ENCODE data around the gene AOPEP.
"Not testable (repeated sequence)": the region's sequence is repeated elsewhere in the genome, so short reads cannot be mapped to it uniquely, and the experiment has no call there.

AOPEP gene

DNA sequence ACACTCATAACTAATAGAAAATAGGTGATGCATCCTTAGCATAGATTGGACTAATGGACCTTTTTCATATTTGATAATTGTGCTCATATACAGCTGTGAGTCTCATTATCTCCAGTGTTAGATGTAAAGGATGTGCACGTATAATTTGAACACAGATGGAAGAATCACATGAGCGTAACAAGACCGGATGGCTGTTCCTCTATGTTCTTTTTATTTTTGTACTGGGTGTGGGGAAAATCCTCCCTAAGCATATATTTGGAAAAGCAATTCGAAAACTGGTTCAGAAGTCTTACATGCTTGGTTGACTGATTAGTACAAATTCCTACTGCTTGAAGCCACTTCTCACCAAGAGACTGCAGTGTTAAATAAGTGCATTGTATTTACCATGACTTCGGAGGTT is 230.2 kb downstream of the AOPEP start:
- DNase-seq (ENCODE audit: low read depth in 2 of 2): no peak

DNA sequence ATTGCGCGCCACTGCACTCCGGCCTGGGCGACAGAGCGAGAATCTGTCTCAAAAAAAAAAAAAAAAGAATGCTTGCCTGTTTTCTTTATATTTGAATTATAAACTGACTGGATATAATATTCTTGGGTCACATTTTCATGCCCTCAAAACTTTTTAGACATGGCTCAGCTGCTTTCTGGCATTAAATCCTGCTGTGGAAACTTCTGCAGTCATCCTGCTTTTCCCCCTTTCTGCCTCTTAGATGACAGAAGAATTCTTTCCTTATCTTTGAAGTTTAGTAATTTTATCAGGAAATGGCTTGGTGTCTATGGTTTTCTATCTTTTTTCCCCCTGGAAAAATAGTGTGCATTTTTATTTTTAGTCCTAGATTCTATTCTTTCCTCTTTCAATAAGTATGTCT is 234.5 kb downstream of the AOPEP start:
- no peak for DNase-seq (ENCODE audit: low read depth in 2 of 2)

DNA sequence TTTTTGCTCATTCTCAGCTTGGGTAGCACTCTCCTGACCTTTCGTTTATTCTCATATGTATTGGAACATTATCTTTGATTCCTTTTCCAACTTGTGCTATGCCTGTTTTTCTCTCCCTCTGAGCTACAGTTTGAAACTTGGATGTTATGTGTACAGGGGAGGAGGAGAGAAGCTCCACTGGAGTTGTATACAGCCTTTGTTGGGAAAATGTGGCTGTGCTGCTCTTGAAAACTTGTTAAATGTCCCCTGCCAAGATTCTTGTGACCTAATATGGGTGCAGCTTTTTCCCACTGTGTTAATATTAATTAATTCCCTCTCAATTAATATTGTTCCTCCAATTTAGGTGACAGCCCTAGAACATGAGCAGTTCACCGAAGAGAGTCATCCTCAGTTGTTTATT is 235.4 kb downstream of the AOPEP start:
- DNase-seq (ENCODE audit: low read depth in 2 of 2): no peak

DNA sequence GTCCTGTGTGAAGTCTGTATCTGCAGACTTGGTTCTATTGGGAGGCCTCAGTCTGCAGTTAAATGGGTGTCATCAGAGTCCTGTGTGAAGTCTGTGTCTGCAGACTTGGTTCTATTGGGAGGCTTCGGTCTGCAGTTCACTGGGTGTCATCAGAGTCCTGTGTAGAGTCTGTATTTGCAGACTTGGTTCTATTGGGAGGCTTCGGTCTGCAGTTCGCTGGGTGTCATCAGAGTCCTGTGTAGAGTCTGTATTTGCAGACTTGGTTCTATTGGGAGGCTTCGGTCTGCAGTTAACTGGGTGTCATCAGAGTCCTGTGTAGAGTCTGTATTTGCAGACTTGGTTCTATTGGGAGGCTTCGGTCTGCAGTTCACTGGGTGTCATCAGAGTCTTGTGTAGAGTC is 239.1 kb downstream of the AOPEP start:
- not testable (repeated sequence) for DNase-seq (ENCODE audit: low read depth in 2 of 2)

DNA sequence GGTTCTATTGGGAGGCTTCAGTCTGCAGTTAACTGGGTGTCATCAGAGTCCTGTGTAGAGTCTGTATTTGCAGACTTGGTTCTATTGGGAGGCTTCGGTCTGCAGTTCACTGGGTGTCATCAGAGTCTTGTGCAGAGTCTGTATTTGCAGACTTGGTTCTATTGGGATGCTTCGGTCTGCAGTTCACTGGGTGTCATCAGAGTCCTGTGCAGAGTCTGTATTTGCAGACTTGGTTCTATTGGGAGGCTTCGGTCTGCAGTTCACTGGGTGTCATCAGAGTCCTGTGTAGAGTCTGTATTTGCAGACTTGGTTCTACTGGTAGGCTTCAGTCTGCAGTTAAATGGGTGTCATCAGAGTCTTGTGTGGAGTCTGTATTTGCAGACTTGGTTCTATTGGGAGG is 239.5 kb downstream of the AOPEP start:
- DNase-seq (ENCODE audit: low read depth in 2 of 2): not testable (repeated sequence)

DNA sequence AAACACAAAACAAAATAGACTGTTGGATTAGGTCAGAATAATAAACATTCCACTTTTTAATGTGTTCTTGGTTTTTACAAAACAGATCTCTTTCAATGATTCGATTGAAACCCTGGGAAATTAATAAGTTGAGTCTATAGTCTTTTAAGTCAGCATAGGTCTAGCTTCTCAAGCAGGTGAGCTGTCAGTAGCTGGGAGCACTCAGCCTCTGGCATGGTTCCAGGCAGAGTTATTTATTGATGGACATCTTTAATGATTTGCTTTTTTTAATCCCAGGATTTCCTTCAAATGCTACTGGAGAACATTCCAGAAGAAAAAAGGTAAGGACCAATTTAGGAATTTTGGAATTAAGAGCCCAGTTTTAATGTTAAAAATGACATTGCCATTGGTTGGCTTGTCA is 241.0 kb downstream of the AOPEP start:
- DNase-seq (ENCODE audit: low read depth in 2 of 2): no peak

DNA sequence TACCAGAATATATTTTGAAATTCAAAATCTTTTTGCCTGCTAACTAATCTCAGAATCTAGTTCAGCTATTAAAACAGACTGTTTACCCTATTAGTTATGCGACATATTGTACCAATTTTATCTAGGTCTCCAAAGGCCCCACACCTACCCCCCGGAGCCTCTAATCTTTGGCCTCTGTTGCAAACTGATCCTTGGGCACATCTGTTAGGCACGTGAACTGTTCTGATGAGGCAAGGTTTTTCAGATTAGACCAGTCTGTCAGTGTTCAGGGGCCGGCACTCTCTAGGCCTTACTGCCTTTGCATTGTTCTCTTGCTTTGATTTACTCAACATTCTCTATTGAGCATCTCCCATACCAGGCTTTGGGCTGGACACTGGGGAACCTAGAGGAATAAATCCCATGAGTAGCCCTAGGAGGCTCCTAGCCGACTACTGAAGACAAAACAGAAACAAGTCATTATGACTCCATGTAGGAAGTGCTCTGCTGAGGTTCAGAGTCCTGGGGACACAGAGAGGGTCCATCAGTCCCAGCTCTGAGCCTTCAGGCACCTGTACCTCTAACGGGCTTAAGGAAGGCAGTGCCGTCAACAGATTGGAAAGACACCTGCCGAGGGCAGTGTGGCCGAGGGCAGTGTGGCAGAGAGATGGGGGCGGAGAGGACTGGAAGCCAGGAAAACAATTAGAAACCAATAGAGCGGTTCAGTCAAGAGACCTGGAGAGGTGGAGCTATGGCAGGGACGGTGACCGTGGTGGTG is 245.1 kb downstream of the AOPEP start:
- no peak for DNase-seq (ENCODE audit: low read depth in 2 of 2)

DNA sequence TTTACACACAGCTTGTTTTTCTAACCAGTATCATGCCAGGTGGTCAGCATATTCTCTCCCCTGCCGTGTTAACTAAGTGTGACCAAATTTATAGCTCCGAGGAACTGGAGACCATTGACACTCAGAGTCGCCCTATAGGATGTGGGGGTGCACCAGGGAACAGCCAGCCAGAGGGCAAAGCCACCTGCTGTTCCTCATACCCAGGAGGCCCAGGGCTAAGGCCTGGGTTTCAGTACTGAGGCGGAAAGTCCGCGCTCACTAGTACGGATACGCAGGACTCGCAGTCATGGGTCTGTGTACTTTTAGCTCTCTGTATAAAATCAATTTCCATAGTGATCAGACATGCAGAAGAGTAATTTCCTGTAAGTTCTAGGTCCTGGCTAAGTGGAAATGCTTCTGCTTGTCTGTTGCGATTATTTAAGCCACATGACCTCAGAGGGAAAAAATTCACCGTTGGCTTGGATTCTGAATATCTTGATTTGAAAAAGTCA is 247.0 kb downstream of the AOPEP start:
- DNase-seq (ENCODE audit: low read depth in 2 of 2): no peak

DNA sequence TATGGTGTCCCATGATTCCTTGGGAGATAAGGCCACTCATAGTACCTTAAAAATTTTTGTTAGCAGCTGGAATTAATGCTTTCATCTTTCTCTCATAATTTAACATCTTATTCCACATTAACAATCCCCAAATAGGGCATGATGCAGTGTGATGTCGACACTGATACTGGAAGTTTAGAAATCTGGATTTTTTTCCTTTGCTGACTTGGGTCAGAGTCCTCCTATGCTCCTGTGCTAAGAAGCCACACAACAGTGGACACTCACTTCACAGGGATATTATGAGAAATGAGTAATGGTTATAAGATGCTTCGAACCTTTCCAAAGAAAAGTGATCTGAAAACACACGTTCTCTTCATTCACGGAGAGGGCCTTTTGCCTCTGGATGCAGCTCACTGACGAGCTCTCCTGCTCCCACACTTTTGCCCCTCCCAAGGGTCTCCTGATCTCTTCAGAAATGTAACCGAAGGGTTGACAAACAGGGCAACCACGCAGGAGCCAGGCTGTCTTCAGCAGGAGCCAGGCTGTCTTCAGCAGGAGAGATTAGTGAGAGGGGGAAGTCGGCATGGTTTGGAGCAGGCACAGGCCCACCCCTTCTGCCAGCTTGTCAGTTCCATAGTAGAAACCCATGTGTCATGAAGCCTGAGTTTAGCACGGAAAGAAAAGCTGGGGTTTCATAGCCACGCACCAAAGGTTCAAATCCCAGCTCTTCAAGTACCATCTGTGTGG is 247.8 kb downstream of the AOPEP start:
- no peak for DNase-seq (ENCODE audit: low read depth in 2 of 2)

DNA sequence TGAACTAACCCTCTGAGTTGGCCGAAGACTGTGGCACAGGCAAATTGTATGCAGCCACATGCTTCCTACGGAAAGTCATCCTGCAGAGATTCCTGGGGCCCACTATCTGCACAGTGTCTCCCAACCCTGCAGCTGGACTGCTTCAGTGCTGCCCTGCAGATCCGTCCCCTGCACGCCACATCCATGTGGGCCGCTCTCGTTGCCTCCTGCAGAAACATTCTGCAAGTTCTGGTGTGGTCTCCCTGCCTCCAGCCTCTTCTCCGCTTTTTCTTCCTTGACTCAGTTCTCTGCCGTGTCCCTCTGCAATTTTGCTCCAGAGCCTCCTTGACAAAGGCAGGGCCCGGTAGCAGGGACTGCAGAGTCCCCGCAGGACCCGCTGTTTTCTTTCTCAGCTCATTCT is 249.0 kb downstream of the AOPEP start:
- no peak for DNase-seq (ENCODE audit: low read depth in 2 of 2)

DNA sequence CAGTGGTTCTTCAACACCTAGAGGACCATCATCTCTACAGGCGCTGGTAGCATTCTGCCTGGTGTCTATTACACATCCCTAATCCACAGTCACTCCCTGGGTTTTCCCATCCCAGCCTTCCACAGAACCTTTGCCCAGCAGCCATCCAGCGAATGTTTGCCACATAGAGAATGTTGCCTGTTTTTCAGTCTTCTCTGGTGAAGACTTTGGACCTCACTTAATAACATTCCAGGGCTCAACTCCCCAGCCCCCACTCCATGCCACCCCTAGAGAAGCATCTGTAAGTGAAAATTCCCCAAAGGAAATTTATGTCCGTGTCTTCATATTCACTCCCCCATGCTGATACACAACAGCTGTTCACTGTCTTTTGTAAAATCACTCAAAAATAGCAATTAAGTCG is 249.6 kb downstream of the AOPEP start:
- DNase-seq (ENCODE audit: low read depth in 2 of 2): no peak

DNA sequence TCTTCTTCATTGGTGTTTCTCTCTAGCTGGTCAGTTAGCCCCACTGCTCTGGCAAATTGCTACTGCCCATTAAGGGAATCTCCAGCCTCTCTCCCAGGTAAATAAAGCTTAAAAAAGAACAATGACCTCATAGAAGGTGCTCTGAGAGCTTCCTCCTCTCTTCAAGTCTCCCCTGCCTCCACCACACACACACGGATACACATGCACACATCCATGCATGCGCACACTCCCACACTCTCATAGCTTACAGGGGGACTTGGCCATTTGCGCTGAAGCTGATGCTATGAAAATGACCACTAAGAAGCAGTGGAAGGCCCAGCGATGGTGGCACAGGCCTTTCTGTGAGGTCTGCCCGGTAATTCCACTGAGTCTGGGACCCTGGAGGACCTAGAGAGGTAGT is 250.9 kb downstream of the AOPEP start:
- DNase-seq (ENCODE audit: low read depth in 2 of 2): no peak

DNA sequence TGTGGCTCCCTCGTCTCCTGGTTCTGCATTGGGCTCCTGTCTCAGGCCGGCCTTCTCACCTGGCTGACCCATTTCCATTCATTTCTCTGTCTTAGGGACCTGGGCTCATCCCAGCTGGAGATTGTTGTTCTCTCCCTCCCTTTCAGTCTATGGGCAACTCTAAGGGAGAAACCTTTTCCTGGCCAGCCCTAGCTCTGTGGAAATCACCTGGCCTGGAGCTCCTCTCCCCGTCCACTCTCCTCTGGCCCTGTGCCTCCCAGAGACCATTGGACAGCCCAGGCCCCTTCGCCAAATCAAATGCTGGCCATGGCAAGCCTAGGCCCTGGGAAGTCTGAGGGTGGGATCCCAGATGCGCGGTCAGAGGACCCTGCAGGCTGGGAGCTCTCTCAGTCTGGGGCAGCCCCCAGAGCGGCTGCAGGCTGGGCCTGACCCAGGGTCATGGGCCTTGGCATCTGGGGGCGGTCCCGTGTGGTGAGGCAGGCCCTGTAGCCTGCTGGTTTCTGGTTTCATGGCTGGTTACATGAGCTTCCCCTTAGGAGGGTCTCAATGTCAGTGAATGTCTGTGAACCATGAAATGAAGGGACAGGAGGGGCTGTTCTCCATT is 253.5 kb downstream of the AOPEP start:
- no peak for DNase-seq (ENCODE audit: low read depth in 2 of 2)

DNA sequence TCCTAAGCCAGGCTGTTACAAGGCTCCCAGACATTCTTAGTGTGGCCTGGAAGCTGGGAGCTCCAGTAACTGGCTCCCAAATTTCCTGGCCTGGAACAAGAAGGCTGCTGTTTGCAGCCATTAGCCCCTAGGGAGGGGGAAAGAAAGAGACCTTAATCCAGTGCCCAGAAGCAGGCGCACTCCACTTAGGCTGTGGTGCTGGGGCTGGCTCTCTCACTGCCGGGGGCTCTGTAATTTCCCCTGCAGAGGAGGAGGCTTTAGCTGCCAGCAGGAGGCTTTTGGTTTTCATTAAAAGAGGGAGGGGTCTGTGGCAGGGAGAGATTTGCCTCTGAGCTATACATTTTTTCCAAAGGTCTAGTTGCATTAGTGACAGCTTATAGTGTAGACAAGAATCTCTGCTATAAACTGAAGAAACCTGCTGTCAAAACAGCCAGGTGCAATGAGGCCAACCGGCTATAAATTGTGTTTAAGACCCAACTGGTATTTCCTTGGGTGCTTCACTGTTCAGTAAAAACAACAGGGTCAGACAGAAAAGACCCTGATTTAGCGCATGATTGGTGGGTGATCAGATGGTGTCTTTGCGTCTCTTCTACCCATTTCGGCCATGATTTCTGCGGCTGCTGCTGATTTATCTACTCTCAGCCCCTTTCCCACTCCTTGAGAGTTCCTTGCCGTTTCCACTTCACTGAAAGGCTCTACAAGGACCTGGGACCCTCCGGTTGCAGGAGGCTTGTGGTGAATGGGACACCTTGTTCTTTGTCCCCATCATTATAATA is 254.6 kb downstream of the AOPEP start:
- DNase-seq (ENCODE audit: low read depth in 2 of 2): no peak

DNA sequence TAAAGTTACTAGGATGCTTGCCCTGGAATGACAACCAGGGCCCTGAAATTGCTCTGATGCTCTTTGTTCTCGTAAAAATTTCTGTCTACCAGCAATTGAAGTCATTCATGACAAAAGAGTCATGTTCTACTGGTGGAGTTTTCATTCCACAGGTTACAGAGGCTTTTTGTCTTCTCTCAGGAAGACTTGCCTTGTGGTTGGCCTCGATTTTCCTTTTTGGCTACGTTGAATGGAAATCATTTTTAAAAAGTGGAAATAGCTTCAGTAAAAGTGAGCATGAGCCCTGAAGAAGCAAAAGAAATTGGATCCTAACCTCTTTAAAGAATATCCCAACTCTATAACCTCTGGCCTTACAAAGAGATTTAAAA is 255.2 kb downstream of the AOPEP start:
- no peak for DNase-seq (ENCODE audit: low read depth in 2 of 2)

DNA sequence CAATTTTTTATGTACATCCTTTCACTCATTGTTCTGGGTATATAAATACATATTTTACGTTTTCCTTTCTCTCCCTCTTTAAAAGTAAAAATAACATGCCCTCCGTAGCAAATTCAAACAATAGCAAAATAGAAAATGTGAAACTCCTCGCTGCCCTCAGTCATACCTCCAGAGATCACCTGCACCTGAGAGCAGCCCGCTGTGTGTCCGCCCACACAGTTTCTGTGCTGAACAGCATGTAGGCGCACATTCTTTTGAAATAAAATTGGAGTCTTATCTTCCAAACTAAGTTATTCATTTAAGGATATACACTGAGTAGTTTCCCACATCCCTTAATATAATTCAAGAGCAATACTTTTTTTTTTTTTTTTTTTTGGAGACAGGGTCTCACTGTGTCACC is 255.7 kb downstream of the AOPEP start:
- no peak for DNase-seq (ENCODE audit: low read depth in 2 of 2)

DNA sequence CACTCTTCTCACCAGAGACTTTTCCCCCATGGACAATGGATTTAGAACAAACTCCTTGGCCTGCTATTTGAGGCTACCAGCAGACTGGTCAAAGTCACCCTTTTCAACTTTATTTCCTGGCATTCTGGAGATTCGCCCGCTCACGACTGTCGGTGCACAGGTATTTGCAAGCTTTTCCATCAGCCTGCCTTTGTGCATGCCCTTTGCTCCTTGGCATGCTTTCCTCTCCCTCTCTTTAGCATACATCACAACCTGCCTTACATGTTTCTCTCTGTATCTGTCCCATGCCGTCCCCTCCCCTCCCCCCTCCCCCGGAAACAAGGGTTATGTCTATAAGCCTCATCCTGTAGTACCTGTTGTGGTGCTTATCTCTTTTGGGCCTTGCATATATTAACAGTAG is 257.1 kb downstream of the AOPEP start:
- no peak for DNase-seq (ENCODE audit: low read depth in 2 of 2)

DNA sequence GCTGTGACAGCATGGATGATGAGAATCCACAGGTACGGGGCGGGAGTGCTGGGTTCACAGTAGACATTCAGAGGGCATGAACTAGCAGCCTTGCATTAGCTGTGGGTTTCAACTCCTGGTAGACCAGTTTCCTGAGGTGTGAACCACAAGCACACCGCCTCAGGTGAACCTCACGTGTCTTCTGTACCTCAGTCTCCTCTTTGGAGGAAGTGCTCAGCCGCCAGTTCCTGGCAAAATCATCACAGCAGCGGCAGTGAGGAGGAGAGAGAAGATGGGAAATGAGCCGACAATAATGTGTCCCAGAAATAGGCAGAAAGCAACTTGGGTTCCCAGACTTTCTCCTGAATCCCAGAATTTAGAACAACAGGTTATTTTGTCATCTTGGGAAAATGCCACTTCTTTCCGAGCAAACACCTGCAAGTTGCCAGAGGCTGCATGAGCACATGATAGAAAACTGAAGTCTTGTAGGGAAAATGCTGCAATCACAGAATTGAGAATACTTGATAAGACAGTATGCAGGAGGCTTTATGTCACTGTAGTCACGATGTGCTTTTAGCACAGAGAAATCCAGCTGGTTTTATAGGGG is 258.5 kb downstream of the AOPEP start:
- DNase-seq (ENCODE audit: low read depth in 2 of 2): no peak

DNA sequence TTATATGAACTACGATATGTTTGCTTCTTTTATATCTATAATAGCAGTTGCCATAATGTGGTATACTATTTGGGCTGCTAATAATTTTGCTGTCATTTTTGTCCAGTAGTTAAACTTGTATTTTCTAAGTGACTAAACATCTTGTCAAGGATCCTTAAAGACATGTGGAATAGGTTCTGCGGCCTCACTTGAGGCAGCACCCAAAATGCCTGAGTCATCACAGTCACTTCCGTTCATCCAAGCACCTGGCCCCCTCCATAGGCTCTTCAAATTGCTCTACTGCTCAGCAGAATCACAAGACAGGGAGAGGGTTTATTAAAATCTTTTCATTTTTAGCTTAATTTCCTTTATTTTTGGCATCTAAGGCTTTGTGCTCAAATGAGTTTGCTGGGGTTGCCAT is 259.1 kb downstream of the AOPEP start:
- no peak for DNase-seq (ENCODE audit: low read depth in 2 of 2)

DNA sequence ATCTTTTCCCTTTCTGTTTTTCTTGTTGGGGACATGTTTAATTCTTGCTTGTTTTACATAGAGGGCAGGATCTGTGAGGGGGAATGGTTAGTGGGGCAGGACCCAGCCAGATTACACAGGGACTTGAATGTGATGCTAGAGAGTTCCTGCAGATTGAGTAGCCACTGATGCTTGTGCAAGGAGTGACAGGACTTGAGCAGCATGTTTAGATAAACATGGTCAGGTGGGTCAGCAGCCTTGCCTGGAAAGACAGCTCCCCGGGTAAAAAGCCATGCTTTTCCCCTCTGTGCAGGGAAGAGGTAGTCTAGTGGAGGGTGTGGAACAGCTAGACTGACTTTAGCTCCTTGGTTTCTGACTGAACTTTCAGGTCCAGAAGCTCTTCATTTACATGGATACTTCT is 261.2 kb downstream of the AOPEP start:
- DNase-seq (ENCODE audit: low read depth in 2 of 2): no peak

DNA sequence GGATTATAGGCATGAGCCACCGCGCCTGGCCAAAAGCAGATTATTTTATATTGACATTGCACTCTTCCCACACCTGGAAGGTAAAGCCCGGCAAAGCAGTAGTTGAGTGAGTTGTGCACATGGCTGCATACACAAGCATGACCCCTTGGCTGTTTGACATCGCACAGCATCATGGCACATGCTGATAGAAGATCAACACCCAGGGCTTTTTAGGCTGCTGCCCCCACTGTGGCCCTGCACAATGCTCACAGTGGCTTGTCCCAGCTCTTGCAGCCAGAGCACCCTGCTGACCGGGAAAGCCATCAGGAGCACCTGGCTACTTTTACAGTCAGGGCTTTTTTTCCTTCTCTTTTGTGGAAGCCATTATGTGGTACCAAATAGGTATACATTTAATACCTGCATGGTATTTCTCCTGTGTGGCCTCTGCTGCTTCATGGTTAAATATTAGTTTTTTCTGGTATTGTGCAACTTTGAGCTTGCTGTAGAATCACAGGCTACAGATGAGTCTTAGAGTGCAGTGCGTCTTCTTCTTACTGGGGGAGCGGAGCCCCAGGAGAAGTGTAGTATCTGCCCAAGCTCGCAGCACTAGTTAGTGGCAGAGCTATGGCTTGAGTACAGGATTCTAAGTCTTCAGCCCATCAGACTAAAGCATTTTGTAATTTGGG is 264.5 kb downstream of the AOPEP start:
- no peak for DNase-seq (ENCODE audit: low read depth in 2 of 2)
